Fibroblast of mammary gland (primary cell): ENCODE results near the gene IDUA.
"Not testable (repeated sequence)": the region's sequence is repeated elsewhere in the genome, so short reads cannot be mapped to it uniquely, and the experiment has no call there.

Experiments
- DNase-seq: peaks from one replicate; pipeline ENCODE4 v3.0.0-alpha.2; 2010; ENCODE audit warnings: low read depth
- H3K4me3 ChIP-seq: 2 replicates; pipeline ENCODE4 v1.5.1; 2011; ENCODE audit warnings: low read depth, mild to moderate bottlenecking, low read length, moderate library complexity; ENCODE audit not compliant: control insufficient read depth
- CTCF ChIP-seq: conservative IDR thresholded peaks from 2 replicates; pipeline ENCODE4 v1.5.1; 2011; ENCODE audit warnings: low read depth, low read length, inconsistent platforms; ENCODE audit not compliant: control insufficient read depth, insufficient read depth

The IDUA gene

GRCh38 chr4:973431-974397 is 13.1 kb upstream of the IDUA start, which contains the start of gene DGKQ:
DGKQ (minus strand) TSS chr4:973569; CDS start chr4:973482, 87 bp downstream.
- H3K4me3 ChIP-seq = peak within 1 kb of the TSS; percentile 52
- DNase-seq = peak; percentile 67
- TF ChIP-seq CTCF = no peak

GRCh38 chr4:974668-975067 is 12.2 kb upstream of the IDUA start:
- no peak for TF ChIP-seq CTCF
- no peak for DNase-seq

GRCh38 chr4:976016-976415 is 10.8 kb upstream of the IDUA start:
- not testable (repeated sequence) for DNase-seq, H3K4me3 ChIP-seq

More at GRCh38 chr4:974668-975067, 12.2 kb upstream of the IDUA start:
- H3K4me3 ChIP-seq = no peak overlapping the region

GRCh38 chr4:978957-979701 is 7.7 kb upstream of the IDUA start:
- DNase-seq = peak; percentile 56
- TF ChIP-seq CTCF = no peak
- H3K4me3 ChIP-seq = no peak overlapping the region

GRCh38 chr4:982291-982690 is 4.6 kb upstream of the IDUA start:
- no peak for DNase-seq
- TF ChIP-seq CTCF = no peak
- no peak overlapping the region for H3K4me3 ChIP-seq

- no peak for TF ChIP-seq CTCF
Observed at GRCh38 chr4:982814-983213, 4.0 kb upstream of the IDUA start.

More at GRCh38 chr4:982814-983213, 4.0 kb upstream of the IDUA start:
- no peak for DNase-seq
- H3K4me3 ChIP-seq = no peak overlapping the region
